ENCODE data around the gene PIK3R3. TPM values are rescaled to one million over a fixed set of nuclear protein-coding genes. Genes with fewer than 3 reads are reported as not detected.

PIK3R3 gene
- total RNA-seq, 1 experiment from 2014 or later: 12.4 TPM

GRCh38 chr1:46102769-46103476 is 29.5 kb downstream of the PIK3R3 start:
- Histone ChIP-seq H2AFZ (ENCODE audit: low read length) (no peak overlapping the region), H3K27ac (ENCODE audit: insufficient read length, low read depth, low read length) (no peak overlapping the region), H3K4me2 (ENCODE audit: insufficient read depth, insufficient read length, low read length) (no peak overlapping the region), H2BK5ac (ENCODE audit: insufficient read length, low read length) (no peak overlapping the region), H2AK5ac (ENCODE audit: insufficient read length, low read length) (no peak overlapping the region), H3K23ac (ENCODE audit: insufficient read length, low read depth, low read length) (no peak overlapping the region), H4K91ac (ENCODE audit: insufficient read length, low read depth, low read length) (no peak overlapping the region), H4K5ac (ENCODE audit: insufficient read length, low read depth, low read length) (no peak overlapping the region), H3K14ac (ENCODE audit: insufficient read depth, low read length) (no peak overlapping the region), H2BK15ac (ENCODE audit: low read depth, low read length) (no peak overlapping the region), H3K4me1 (ENCODE audit: insufficient read depth, low read length) (no peaks in the 10 kb centered on the region), H3T11ph (ENCODE audit: low read length) (no peak overlapping the region), H2BK20ac (ENCODE audit: low read depth, low read length, poor library complexity, severe bottlenecking) (no peak overlapping the region), H3K79me2 (ENCODE audit: insufficient read depth, low read length) (no peaks in the 10 kb centered on the region), H3K4ac (ENCODE audit: low read depth, low read length) (no peak overlapping the region), H3K27me3 (ENCODE audit: insufficient read depth, low read length) (no peaks in the 10 kb centered on the region), H3K79me1 (ENCODE audit: insufficient read depth, low read depth, low read length, poor library complexity, severe bottlenecking) (no peaks in the 10 kb centered on the region), H3K18ac (ENCODE audit: insufficient read length, low read depth, low read length) (no peak overlapping the region), H2BK12ac (ENCODE audit: insufficient read length, low read depth, low read length) (no peak overlapping the region), H3K56ac (ENCODE audit: insufficient read length, low read depth, low read length) (no peak overlapping the region), H3K9me3 (ENCODE audit: control insufficient read depth, low read depth, low read length) (no peaks in the 10 kb centered on the region), H4K20me1 (ENCODE audit: control insufficient read depth, insufficient read depth, insufficient read length) (no peaks in the 10 kb centered on the region), H3K23me2 (ENCODE audit: insufficient read length, low read depth, low read length, poor library complexity, severe bottlenecking) (no peaks in the 10 kb centered on the region), H3K9ac (ENCODE audit: extremely low read depth, insufficient read length, low read length) (no peak overlapping the region), H2BK120ac (ENCODE audit: low read depth, low read length, poor library complexity, severe bottlenecking) (no peak overlapping the region), H4K8ac (replicated peaks; ENCODE audit: insufficient read length, low read depth, low read length) (no peak overlapping the region)
- DNase-seq: no peak
- TF ChIP-seq CTCF (conservative IDR thresholded peaks at IDR 0.05): no peak
- Mint-ChIP-seq H3K9me3 (peaks cover 5 to 12% of the 10 kb centered on the region in 2 experiments; a peak in 3 of 5 replicates), H3K36me3 (ENCODE audit: insufficient read depth in 1 of 3, low read depth in 3 of 3) (peaks cover 8 to 26% (median 10%) of the 10 kb centered on the region in 3 experiments), H3K4me1 (no peaks in the 10 kb centered on the region), H3K4me3 (no peak overlapping the region), H3K27me3 (ENCODE audit: low read depth) (no peaks in the 10 kb centered on the region), H3K27ac (no peak overlapping the region)
- whole genome bisulfite sequencing (ENCODE audit: extremely low coverage, insufficient read length, low lambda C conversion rate): no CpG with 5 or more reads among the region's 6 CpGs

Data from H9 (cell line).